ENCODE measurements around the gene MSRB2.

MSRB2 gene

GRCh38 chr10:23157691-23158369, 62.5 kb downstream of the MSRB2 start:
- Mint-ChIP-seq H3K36me3 (ENCODE audit: low read depth) (no peaks in the 10 kb centered on the region), H3K4me1 (peaks cover 40% of the 10 kb centered on the region), H3K27ac (no peak overlapping the region), H3K9me3 (peaks cover 6% of the 10 kb centered on the region), H3K27me3 (ENCODE audit: low read depth, poor library complexity) (peaks cover 60% of the 10 kb centered on the region), H3K4me3 (peak overlapping the region; percentile 41)
- no peak for TF ChIP-seq CTCF (IDR thresholded peaks at IDR 0.05)
- DNase-seq, result peak; percentile 12

GRCh38 chr10:23158370-23158769, 63.0 kb downstream of the MSRB2 start:
- H3K4me3 Mint-ChIP-seq, result peak overlapping the region; percentile 41
- DNase-seq, result peak; percentile 63
- H3K27ac Mint-ChIP-seq, result no peak overlapping the region
- peaks cover 66% of the 10 kb centered on the region for H3K27me3 Mint-ChIP-seq (ENCODE audit: low read depth, poor library complexity)
- peaks cover 40% of the 10 kb centered on the region for H3K4me1 Mint-ChIP-seq
- no peaks in the 10 kb centered on the region for H3K36me3 Mint-ChIP-seq (ENCODE audit: low read depth)
- peaks cover 6% of the 10 kb centered on the region for H3K9me3 Mint-ChIP-seq
- peak; percentile 90 for TF ChIP-seq CTCF (IDR thresholded peaks at IDR 0.05)

GRCh38 chr10:23171232-23171876, 76.0 kb downstream of the MSRB2 start:
- no peak for TF ChIP-seq CTCF (IDR thresholded peaks at IDR 0.05)
- peak; percentile 87 for DNase-seq

More at GRCh38 chr10:23171232-23171876, 76.0 kb downstream of the MSRB2 start:
- H3K4me1 Mint-ChIP-seq, result peaks cover 5% of the 10 kb centered on the region
- H3K4me3 Mint-ChIP-seq, result no peak overlapping the region
- H3K36me3 Mint-ChIP-seq (ENCODE audit: low read depth), result no peaks in the 10 kb centered on the region
- H3K9me3 Mint-ChIP-seq, result peaks cover 5% of the 10 kb centered on the region
- H3K27ac Mint-ChIP-seq, result no peak overlapping the region
- H3K27me3 Mint-ChIP-seq (ENCODE audit: low read depth, poor library complexity), result peaks cover 100% of the 10 kb centered on the region

Measured in nephron progenitor cell (in vitro differentiated cells).